ENCODE results near the gene ABL1.

The ABL1 gene

GRCh38 chr9:130920762-130921299, 85.8 kb downstream of the ABL1 start:
- FAIRE-seq, result no peak

GRCh38 chr9:130921300-130921988, 86.4 kb downstream of the ABL1 start:
- no peak for FAIRE-seq

GRCh38 chr9:130921989-130922892, 87.2 kb downstream of the ABL1 start:
- no peak for FAIRE-seq

- FAIRE-seq, result no peak
Measured at GRCh38 chr9:130922893-130923610, 88.0 kb downstream of the ABL1 start.

- FAIRE-seq, result no peak
Measured at GRCh38 chr9:130923611-130924447, 88.8 kb downstream of the ABL1 start.

- FAIRE-seq, result no peak
Measured at GRCh38 chr9:130924448-130924788, 89.4 kb downstream of the ABL1 start.

GRCh38 chr9:130925050-130925678, 90.1 kb downstream of the ABL1 start:
- no peak for FAIRE-seq

GRCh38 chr9:130927338-130927737, 92.3 kb downstream of the ABL1 start:
- no peak for FAIRE-seq

- FAIRE-seq, result no peak
Measured at GRCh38 chr9:130927995-130928900, 93.2 kb downstream of the ABL1 start.

GRCh38 chr9:130929571-130930038, 94.6 kb downstream of the ABL1 start:
- FAIRE-seq, result no peak

- FAIRE-seq, result no peak
Measured at GRCh38 chr9:130930132-130930803, 95.2 kb downstream of the ABL1 start.

- no peak for FAIRE-seq
Measured at GRCh38 chr9:130930804-130931349, 95.8 kb downstream of the ABL1 start.

- FAIRE-seq, result no peak
Measured at GRCh38 chr9:130931508-130932254, 96.6 kb downstream of the ABL1 start.

GRCh38 chr9:130932255-130933079, 97.4 kb downstream of the ABL1 start:
- no peak for FAIRE-seq

- no peak for FAIRE-seq
Measured at GRCh38 chr9:130933114-130934046, 98.3 kb downstream of the ABL1 start.

GRCh38 chr9:130934246-130934645, 99.2 kb downstream of the ABL1 start:
- no peak for FAIRE-seq
